ENCODE results near the gene ACSF3. TPM values are rescaled to one million over a fixed set of nuclear protein-coding genes. Genes with fewer than 3 reads are reported as not detected.

The ACSF3 gene
- total and polyA plus RNA-seq, 2 experiments from 2014 or later, result 27.6 to 32.2 TPM

GRCh38 chr16:89103156-89103555, 9.5 kb downstream of the ACSF3 start:
- H3K27me3 ChIP-seq, result no peaks in the 10 kb centered on the region
- H3K4me3 ChIP-seq, result no peak overlapping the region
- peaks cover 7% of the 10 kb centered on the region for H3K4me1 ChIP-seq (ENCODE audit: low read depth)
- no peak overlapping the region for H3K27ac ChIP-seq
- H3K36me3 ChIP-seq, result peaks cover 35% of the 10 kb centered on the region
- no peak for DNase-seq (ENCODE audit: low read depth in 1 of 2, low spot score in 1 of 2)
- H3K9me3 ChIP-seq (ENCODE audit: low read depth), result no peaks in the 10 kb centered on the region
- no peak for TF ChIP-seq CTCF (IDR thresholded peaks at IDR 0.05; ENCODE audit: low read depth, low read length)

GRCh38 chr16:89103781-89104180, 10.1 kb downstream of the ACSF3 start:
- no peak for DNase-seq (ENCODE audit: low read depth in 1 of 2, low spot score in 1 of 2)
- no peak for TF ChIP-seq CTCF (IDR thresholded peaks at IDR 0.05; ENCODE audit: low read depth, low read length)
- H3K9me3 ChIP-seq (ENCODE audit: low read depth), result no peaks in the 10 kb centered on the region
- H3K27ac ChIP-seq, result no peak overlapping the region
- H3K4me3 ChIP-seq, result no peak overlapping the region
- no peaks in the 10 kb centered on the region for H3K27me3 ChIP-seq
- peaks cover 35% of the 10 kb centered on the region for H3K36me3 ChIP-seq
- peaks cover under 1% of the 10 kb centered on the region for H3K4me1 ChIP-seq (ENCODE audit: low read depth)

GRCh38 chr16:89104303-89104702, 10.7 kb downstream of the ACSF3 start:
- no peak for DNase-seq (ENCODE audit: low read depth in 1 of 2, low spot score in 1 of 2)
- Histone ChIP-seq H3K9me3 (ENCODE audit: low read depth) (no peaks in the 10 kb centered on the region), H3K36me3 (peaks cover 35% of the 10 kb centered on the region), H3K4me1 (ENCODE audit: low read depth) (no peaks in the 10 kb centered on the region), H3K27me3 (no peaks in the 10 kb centered on the region), H3K27ac (no peak overlapping the region), H3K4me3 (no peak overlapping the region)
- no peak for TF ChIP-seq CTCF (IDR thresholded peaks at IDR 0.05; ENCODE audit: low read depth, low read length)

- DNase-seq (ENCODE audit: low read depth in 1 of 2, low spot score in 1 of 2), result no peak
- no peak for TF ChIP-seq CTCF (IDR thresholded peaks at IDR 0.05; ENCODE audit: low read depth, low read length)
- Histone ChIP-seq H3K27me3 (no peaks in the 10 kb centered on the region), H3K36me3 (peaks cover 35% of the 10 kb centered on the region), H3K4me3 (no peak overlapping the region), H3K27ac (no peak overlapping the region), H3K9me3 (ENCODE audit: low read depth) (no peaks in the 10 kb centered on the region), H3K4me1 (ENCODE audit: low read depth) (no peaks in the 10 kb centered on the region)
Observed at GRCh38 chr16:89104930-89105571, 11.4 kb downstream of the ACSF3 start.

DNA sequence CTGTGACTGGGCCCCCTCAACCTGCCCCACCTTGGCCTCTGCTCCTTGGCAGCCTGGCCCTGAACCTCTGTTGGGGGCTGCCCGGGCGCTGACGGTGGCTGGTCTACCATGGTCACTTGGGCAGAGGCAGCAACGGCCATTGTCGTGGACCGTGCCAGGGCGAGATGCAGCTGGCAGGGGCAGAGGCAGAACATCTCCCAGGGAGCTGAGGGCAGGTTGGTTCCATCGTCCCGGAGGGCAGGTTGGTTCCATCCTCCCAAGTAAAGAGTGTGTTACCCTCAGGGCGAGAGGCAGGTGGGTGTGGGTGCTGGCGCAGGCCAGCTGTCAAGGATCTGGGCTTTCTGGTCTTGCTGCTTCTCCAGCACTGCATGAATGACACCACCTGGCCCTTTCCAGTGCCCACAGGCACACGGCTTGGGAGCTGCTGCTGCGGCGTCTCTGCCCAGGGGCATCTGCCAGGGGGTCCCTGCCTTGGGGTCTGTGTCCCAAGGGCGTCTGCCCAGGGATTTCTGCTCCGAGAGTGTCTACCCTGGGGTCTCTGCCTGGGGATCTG, 12.0 kb downstream of the ACSF3 start:
- Histone ChIP-seq H3K4me3 (no peak overlapping the region), H3K27ac (no peak overlapping the region), H3K9me3 (ENCODE audit: low read depth) (no peaks in the 10 kb centered on the region), H3K36me3 (peaks cover 35% of the 10 kb centered on the region), H3K27me3 (no peaks in the 10 kb centered on the region), H3K4me1 (ENCODE audit: low read depth) (no peaks in the 10 kb centered on the region)
- TF ChIP-seq CTCF (IDR thresholded peaks at IDR 0.05; ENCODE audit: low read depth, low read length), result no peak
- no peak for DNase-seq (ENCODE audit: low read depth in 1 of 2, low spot score in 1 of 2)
